Measurements from ENCODE around the gene CCDC47. TPM values are rescaled to one million over a fixed set of nuclear protein-coding genes. Genes with fewer than 3 reads are reported as not detected.
A peak's percentile ranks its signal among the peaks of the same experiment; 100 is the strongest.

Gene CCDC47
- total RNA-seq, 1 experiment from 2014 or later, result 117 TPM

GRCh38 chr17:63819585-63820537, 46.5 kb upstream of the CCDC47 start:
- H3K27ac ChIP-seq (ENCODE audit: low read depth, low read length), result no peak overlapping the region; the same call in 1 of the 2 replicates
- DNase-seq (ENCODE audit: low read depth, low spot score) (no peak), ATAC-seq (0 out of 2 replicates have a peak, but pooled peaks have one; percentile 4)
- H4K20me1 ChIP-seq (ENCODE audit: insufficient read depth), result peaks cover 8% of the 10 kb centered on the region; the same call in 1 of the 2 replicates
- no peaks in the 10 kb centered on the region for H3K27me3 ChIP-seq (ENCODE audit: insufficient read depth, low read length)
- intact Hi-C loops (cut with micrococcal nuclease), result no loop called here
- TF ChIP-seq YY1 (IDR thresholded peaks at IDR 0.05; ENCODE audit: extremely low read depth, insufficient replicate concordance, low read depth, low read length), result no peak
- no peak for TF ChIP-seq CTCF (IDR thresholded peaks at IDR 0.05 in 2 of 3, conservative IDR thresholded peaks at IDR 0.05 in 1 of 3; ENCODE audit: borderline replicate concordance in 1 of 3, insufficient read depth in 1 of 3, low read depth in 2 of 3, low read length in 2 of 3)
- TF ChIP-seq ELF1 (IDR thresholded peaks at IDR 0.05; ENCODE audit: borderline replicate concordance, low read depth), result no peak
- no peak for TF ChIP-seq ZNF274 (IDR thresholded peaks at IDR 0.05; ENCODE audit: low read depth, low read length)
- no peak for TF ChIP-seq SRF (IDR thresholded peaks at IDR 0.05; ENCODE audit: low read depth)
- TF ChIP-seq EZH2 (IDR thresholded peaks at IDR 0.05), result no peak
- TF ChIP-seq MAX (IDR thresholded peaks at IDR 0.05), result no peak
- TF ChIP-seq ZFX (IDR thresholded peaks at IDR 0.05), result no peak; the same call in 1 of the 2 replicates
- no peak for TF ChIP-seq JUND (IDR thresholded peaks at IDR 0.05)
- TF ChIP-seq POLR2A (IDR thresholded peaks at IDR 0.05; ENCODE audit: borderline replicate concordance, extremely low read depth, insufficient read depth, insufficient read length), result no peak
- TF ChIP-seq, protein P1, sequence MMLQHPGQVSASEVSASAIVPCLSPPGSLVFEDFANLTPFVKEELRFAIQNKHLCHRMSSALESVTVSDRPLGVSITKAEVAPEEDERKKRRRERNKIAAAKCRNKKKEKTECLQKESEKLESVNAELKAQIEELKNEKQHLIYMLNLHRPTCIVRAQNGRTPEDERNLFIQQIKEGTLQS (IDR thresholded peaks at IDR 0.05), result no peak
- no peak; the same call in 1 of the 2 replicates for TF ChIP-seq POLR2AphosphoS5 (IDR thresholded peaks at IDR 0.05; ENCODE audit: low read depth, low read length)
- TF ChIP-seq EGR1 (IDR thresholded peaks at IDR 0.05; ENCODE audit: low read depth), result no peak
- TF ChIP-seq ZBTB33 (IDR thresholded peaks at IDR 0.05; ENCODE audit: extremely low read depth, insufficient replicate concordance, low read length), result no peak
- no peaks in the 10 kb centered on the region for H3K9me2 ChIP-seq (ENCODE audit: insufficient read depth)
- H3K4me2 ChIP-seq (ENCODE audit: low read length), result no peak overlapping the region
- peaks cover 77% of the 10 kb centered on the region for H3K79me2 ChIP-seq (ENCODE audit: insufficient read depth, low read length)
- CTCF ChIA-PET, result no interaction called here
- RAD21 ChIA-PET (ENCODE audit: low non-redundant PET in 1 of 2, low total read pairs in 2 of 2, uncharacterized antibody in 2 of 2, unreplicated experiment in 2 of 2), result no interaction called here
- peaks cover 93 to 96% of the 10 kb centered on the region in 2 experiments for H3K36me3 ChIP-seq (ENCODE audit: control insufficient read depth in 1 of 2, insufficient read depth in 2 of 2, low read length in 2 of 2)
- H2AFZ ChIP-seq (ENCODE audit: low read depth, low read length, poor library complexity, severe bottlenecking), result no peak overlapping the region
- no peak overlapping the region for H3K4me3 ChIP-seq (replicated peaks in 1 of 2; ENCODE audit: low read depth in 1 of 2, low read length in 2 of 2)
- H3K4me1 ChIP-seq (ENCODE audit: control insufficient read depth in 1 of 2, insufficient read depth in 2 of 2, low read length in 2 of 2), result no peaks in the 10 kb centered on the region
- H3K9ac ChIP-seq (ENCODE audit: low read length), result no peak overlapping the region
- BruUV-seq (replicated peaks), result TSS peak; percentile 33
- POLR2A ChIA-PET, result no interaction called here
- H3K9me3 ChIP-seq (ENCODE audit: control insufficient read depth in 1 of 2, insufficient read depth in 1 of 2, low read depth in 1 of 2, low read length in 2 of 2), result no peaks in the 10 kb centered on the region
